GM19372 (cell line): Measurements from ENCODE around the gene FSTL5.
"Not testable (repeated sequence)": the region's sequence is repeated elsewhere in the genome, so short reads cannot be mapped to it uniquely, and the experiment has no call there.

Experiments
- ATAC-seq: cut with Tn5 transposase; IDR thresholded peaks from one replicate; pipeline ENCODE4 v1.9.1; 2021; ENCODE audit warnings: mild to moderate bottlenecking, low read depth, moderate library complexity; ENCODE audit not compliant: unreplicated experiment

The FSTL5 gene

GRCh38 chr4:161758412-161758811, 405.4 kb downstream of the FSTL5 start:
- not testable (repeated sequence) for ATAC-seq

GRCh38 chr4:161728929-161729328, 434.9 kb downstream of the FSTL5 start:
- ATAC-seq = no peak

- ATAC-seq = no peak
These were observed 441.9 kb downstream of the FSTL5 start for GRCh38 chr4:161721947-161722346.

GRCh38 chr4:161717084-161717483, 446.7 kb downstream of the FSTL5 start:
- no peak for ATAC-seq

GRCh38 chr4:161714931-161715330, 448.9 kb downstream of the FSTL5 start:
- no peak for ATAC-seq

- ATAC-seq = no peak
These were observed 449.6 kb downstream of the FSTL5 start for GRCh38 chr4:161714022-161714751.

- no peak for ATAC-seq
These were observed 459.1 kb downstream of the FSTL5 start for GRCh38 chr4:161704653-161705052.

- ATAC-seq = no peak
These were observed 459.8 kb downstream of the FSTL5 start for GRCh38 chr4:161704040-161704439.

GRCh38 chr4:161702287-161702686, 461.5 kb downstream of the FSTL5 start:
- ATAC-seq = no peak

GRCh38 chr4:161696944-161697343, 466.9 kb downstream of the FSTL5 start:
- ATAC-seq = no peak

- ATAC-seq = no peak
These were observed 483.7 kb downstream of the FSTL5 start for GRCh38 chr4:161680146-161680545.

- no peak for ATAC-seq
These were observed 499.1 kb downstream of the FSTL5 start for GRCh38 chr4:161664740-161665139.

GRCh38 chr4:161663844-161664243, 500.0 kb downstream of the FSTL5 start:
- ATAC-seq = no peak

- no peak for ATAC-seq
These were observed 505.1 kb downstream of the FSTL5 start for GRCh38 chr4:161658676-161659075.

- no peak for ATAC-seq
These were observed 506.2 kb downstream of the FSTL5 start for GRCh38 chr4:161657616-161658015.

GRCh38 chr4:161656594-161656993, 507.2 kb downstream of the FSTL5 start:
- no peak for ATAC-seq

- ATAC-seq = no peak
These were observed 508.7 kb downstream of the FSTL5 start for GRCh38 chr4:161655148-161655547.

GRCh38 chr4:161653697-161654096, 510.1 kb downstream of the FSTL5 start:
- no peak for ATAC-seq

GRCh38 chr4:161651586-161651985, 512.2 kb downstream of the FSTL5 start:
- no peak for ATAC-seq

GRCh38 chr4:161650812-161651211, 513.0 kb downstream of the FSTL5 start:
- no peak for ATAC-seq

GRCh38 chr4:161647757-161648156, 516.0 kb downstream of the FSTL5 start:
- no peak for ATAC-seq

GRCh38 chr4:161642708-161643107, 521.1 kb downstream of the FSTL5 start:
- ATAC-seq = no peak
